GM11168 (cell line): ENCODE measurements around the gene SLC31A2.
"Not testable (repeated sequence)": the region's sequence is repeated elsewhere in the genome, so short reads cannot be mapped to it uniquely, and the experiment has no call there.

ENCODE experiments used
- in situ Hi-C: fragments of 300-500 bp; cut with MboI; formaldehyde crosslinking; loops from one replicate; pipeline ENCODE4 v1.12.0; 2022; ENCODE audit warnings: low sequenced_read_pairs; ENCODE audit not compliant: unreplicated experiment

The SLC31A2 gene

GRCh38 chr9:113149561-113149960 is 1.2 kb upstream of the SLC31A2 start:
- in situ Hi-C loops: not testable (repeated sequence)

DNA sequence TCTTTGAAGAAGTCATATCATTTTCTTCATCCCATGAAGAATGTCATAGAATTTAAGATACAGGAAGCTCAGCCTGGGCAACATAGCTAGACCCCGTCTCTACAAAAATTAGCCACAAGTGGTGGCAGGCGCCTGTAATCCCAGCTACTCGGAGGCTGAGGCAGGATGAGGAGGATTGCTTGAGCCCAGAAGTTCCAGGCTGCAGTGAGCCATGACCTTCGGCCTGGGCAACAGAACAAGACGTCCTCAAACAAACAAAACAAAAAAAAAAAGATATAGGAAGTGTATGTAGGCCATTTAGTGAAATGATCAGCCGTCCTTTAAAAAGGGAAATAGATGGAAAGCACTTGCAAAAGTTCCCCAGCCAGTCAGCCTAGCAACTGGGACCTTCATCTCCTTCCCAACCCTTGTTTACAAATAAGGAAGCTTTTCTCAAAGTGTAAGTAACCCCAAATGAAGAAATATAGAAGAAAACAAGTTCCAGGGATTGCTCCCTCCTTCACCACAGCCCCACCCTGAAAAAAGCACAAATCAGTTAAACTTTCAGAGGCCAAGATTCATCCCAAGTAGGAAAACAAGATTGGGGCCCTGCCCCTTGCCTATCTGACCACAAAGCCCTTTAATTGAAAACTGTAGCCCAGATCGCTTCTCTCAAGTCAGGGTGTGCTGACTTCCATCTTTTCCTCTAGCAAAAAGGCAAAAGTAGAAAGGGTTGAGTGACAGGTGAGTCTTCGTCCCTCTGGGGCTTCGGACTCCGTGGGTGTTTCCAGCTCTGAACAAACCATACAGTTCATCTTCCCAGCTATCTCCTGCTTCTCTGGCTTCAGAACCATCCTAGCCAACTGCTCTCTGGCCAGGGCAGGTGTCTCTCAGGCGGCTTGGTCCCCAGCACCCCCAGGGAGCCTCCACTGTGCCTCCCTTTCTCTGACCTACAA is 1.2 kb downstream of the SLC31A2 start:
- in situ Hi-C loops: no loop called here

- in situ Hi-C loops: no loop called here
These were observed 1.9 kb downstream of the SLC31A2 start for GRCh38 chr9:113152699-113153098.

DNA sequence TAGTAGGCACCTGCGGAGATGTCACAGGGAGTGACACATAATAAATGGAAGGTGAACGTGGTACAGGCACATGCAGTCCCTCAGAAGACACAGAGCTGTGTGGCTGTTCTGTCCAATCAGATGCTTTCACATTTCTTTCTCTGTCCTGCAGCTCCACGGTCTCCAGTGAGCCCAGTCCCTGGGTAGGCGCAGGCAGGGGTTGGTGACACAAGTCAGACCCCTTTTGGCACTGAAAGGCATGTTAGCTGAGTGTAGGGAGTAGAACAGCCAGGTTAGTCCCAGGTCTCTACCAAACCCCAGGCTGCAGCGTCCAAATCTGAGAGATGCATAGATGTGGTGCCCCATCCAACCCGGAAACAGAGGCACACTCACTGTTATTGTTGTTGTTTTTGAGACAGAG is 2.8 kb downstream of the SLC31A2 start:
- in situ Hi-C loops: no loop called here

GRCh38 chr9:113154471-113154870 is 3.7 kb downstream of the SLC31A2 start:
- in situ Hi-C loops: no loop called here

- in situ Hi-C loops: no loop called here
These were observed 4.1 kb downstream of the SLC31A2 start for GRCh38 chr9:113154946-113155345.

GRCh38 chr9:113155911-113156588 is 5.2 kb downstream of the SLC31A2 start:
- in situ Hi-C loops: no loop called here

- in situ Hi-C loops: no loop called here
These were observed 6.1 kb downstream of the SLC31A2 start for GRCh38 chr9:113156880-113157279.

DNA sequence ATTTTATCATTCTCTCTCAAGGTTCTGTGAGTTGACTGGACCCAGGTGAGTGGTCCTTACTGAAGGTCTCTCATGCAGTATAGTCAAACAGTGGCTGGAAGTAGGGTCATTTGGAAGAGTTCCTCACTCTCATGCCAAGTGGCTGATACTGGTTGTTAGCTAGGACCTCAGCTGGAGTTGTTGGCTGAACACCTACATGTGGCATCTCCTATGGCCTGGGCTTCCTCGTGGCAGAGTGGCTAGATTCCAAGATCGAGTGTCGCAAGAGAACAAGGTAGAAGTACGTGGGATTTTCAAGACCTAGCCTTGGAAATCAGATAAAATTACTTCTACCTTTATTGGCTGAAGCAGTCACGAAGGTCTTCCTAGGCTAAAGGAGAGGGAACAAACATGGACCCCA is 7.6 kb downstream of the SLC31A2 start:
- in situ Hi-C loops: no loop called here

DNA sequence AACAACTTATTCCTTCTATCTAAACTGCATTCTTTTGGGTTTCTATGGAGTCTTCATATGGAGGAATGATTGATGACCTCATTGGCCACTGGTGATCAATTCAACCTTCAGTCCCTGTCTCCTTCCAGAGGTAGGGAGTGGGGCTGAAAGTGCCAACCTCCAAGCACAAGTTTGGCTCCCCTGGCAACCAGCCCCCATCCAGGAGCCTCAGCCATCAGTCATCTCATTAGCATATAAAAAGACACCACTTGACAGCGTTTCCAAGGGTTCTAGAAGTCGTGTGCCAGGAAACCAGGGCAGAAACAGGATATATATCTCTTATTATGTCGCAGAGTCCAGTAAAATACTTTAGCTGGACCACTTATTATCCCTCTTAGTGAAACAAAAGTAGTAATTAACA is 9.8 kb downstream of the SLC31A2 start:
- in situ Hi-C loops: no loop called here

- in situ Hi-C loops: no loop called here
These were observed 12.2 kb downstream of the SLC31A2 start for GRCh38 chr9:113163001-113163400.

GRCh38 chr9:113164536-113165300 is 13.9 kb downstream of the SLC31A2 start:
- in situ Hi-C loops: no loop called here

GRCh38 chr9:113166039-113166438 is 15.2 kb downstream of the SLC31A2 start:
- in situ Hi-C loops: no loop called here

DNA sequence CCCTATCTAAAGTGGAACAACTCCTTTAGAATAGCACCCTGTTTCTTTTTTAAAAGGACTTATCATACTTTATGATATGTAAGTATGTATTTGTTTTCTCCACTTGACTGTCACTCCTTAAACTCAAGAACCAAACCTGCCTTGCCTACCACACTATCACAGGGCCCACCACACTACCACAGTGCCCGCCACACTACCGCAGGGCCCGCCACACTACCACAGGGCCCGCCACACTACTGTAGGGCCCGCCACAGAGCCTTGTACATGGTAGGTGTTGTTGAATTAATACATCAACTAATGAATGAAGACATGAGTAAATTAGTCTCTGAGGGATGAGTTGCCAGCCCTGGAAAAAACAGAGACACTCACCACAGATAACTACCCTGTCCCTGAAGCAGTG is 18.0 kb downstream of the SLC31A2 start:
- in situ Hi-C loops: no loop called here

- in situ Hi-C loops: no loop called here
These were observed 22.5 kb downstream of the SLC31A2 start for GRCh38 chr9:113173341-113173740.

- in situ Hi-C loops: no loop called here
These were observed 26.0 kb downstream of the SLC31A2 start for GRCh38 chr9:113176803-113177202.

- in situ Hi-C loops: no loop called here
These were observed 26.4 kb downstream of the SLC31A2 start for GRCh38 chr9:113177251-113177650.

- in situ Hi-C loops: no loop called here
These were observed 27.3 kb downstream of the SLC31A2 start for GRCh38 chr9:113178087-113178486.

DNA sequence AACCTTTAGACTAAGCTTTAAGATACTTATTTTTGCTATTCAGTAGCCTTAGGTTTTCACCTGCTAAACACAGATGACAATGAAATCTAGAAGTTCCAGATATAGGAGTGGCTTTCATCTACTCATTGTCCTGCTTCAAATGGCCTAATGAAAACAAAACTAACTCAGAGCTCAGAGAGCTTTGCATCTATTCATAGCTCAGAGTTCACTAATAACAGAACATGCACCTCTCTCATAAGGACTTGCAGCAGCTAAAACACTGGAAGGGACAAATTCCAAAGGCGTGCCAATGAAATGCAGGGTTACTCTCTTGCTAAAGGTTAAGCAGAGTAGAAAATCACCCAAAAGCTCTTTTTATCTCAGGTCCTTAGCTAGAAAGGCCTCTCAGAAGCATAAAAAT is 29.0 kb downstream of the SLC31A2 start:
- in situ Hi-C loops: no loop called here

DNA sequence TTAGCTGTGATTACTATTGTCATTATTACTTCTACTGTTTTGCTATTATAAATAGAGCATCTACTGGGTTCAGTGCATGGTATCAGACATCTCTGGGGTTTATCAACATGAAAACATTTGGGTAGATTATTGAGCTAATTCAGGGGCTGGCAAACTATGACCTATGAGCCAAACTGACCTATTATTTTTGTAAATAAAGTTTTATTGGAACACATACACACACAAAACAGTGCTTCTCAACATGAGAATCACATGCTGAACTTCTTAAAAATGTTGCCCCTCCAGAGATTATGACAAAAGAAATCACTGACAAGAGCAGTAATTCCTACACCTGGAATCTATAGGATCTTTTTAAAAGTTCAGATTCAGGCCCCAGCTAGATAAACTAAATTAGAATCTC is 30.4 kb downstream of the SLC31A2 start:
- in situ Hi-C loops: no loop called here

GRCh38 chr9:113183956-113184488 is 33.2 kb downstream of the SLC31A2 start:
- in situ Hi-C loops: no loop called here
